Measurements from ENCODE around the gene GALC.

DNA sequence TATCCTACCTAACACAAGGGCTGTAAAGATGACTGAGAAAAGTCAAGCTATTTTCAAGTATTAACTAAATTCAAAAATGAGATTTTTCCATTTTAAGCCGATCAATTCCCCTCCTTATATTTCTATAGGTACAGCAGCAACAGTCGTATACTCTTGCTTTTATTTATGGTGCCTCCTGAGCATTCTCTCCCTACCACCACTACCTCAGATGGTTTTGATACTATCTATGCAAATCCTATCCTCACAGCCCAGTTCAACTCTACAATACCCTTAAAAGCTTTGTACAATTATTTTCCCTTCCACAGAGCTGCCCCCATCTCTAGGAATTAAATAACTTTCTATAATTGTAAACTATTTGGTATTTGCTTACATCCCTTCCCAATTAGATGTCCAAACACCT lies 52.1 kb downstream of the GALC start:
- no peak for TF ChIP-seq EZH2 (IDR thresholded peaks at IDR 0.05; ENCODE audit: insufficient read depth, poor library complexity, severe bottlenecking)
- TF ChIP-seq EZH2phosphoT487 (IDR thresholded peaks at IDR 0.05; ENCODE audit: insufficient read depth, low read depth), result no peak

Data from GM23248 (cell line).